RWPE2 (cell line): ENCODE measurements around the gene ARHGEF3.
A peak's percentile ranks its signal among the peaks of the same experiment; 100 is the strongest.

Experiments used
- ATAC-seq: fragments of 200-7000 bp; cut with Tn5 transposase; 3 replicates; pipeline ENCODE4 v1.9.1; 2021; ENCODE audit warnings: low read depth
- DNase-seq: peaks from one replicate; pipeline ENCODE4 v3.0.0-alpha.2; 2020; ENCODE audit warnings: low spot score
- H3K27ac ChIP-seq: fragments of 450-650 bp; 2 replicates; pipeline ENCODE4 v1.5.1; 2017; ENCODE audit warnings: mild to moderate bottlenecking; ENCODE audit not compliant: poor library complexity, severe bottlenecking
- H3K27me3 ChIP-seq: fragments of 250-450 bp; sonication (Bioruptor Pico); 2 replicates; pipeline ENCODE4 v1.5.1; 2021; ENCODE audit warnings: mild to moderate bottlenecking, moderate library complexity; ENCODE audit not compliant: insufficient read depth, poor library complexity, severe bottlenecking
- H3K36me3 ChIP-seq: fragments of 250-450 bp; sonication (Bioruptor Pico); 2 replicates; pipeline ENCODE4 v1.5.1; 2020; ENCODE audit warnings: low read depth, mild to moderate bottlenecking, moderate library complexity
- H3K4me1 ChIP-seq: fragments of 250-450 bp; sonication (Bioruptor Pico); 2 replicates; pipeline ENCODE4 v1.5.1; 2021; ENCODE audit warnings: mild to moderate bottlenecking, moderate library complexity; ENCODE audit not compliant: insufficient read depth, poor library complexity, severe bottlenecking
- H3K4me3 ChIP-seq: fragments of 250-450 bp; sonication (Bioruptor Pico); 2 replicates; pipeline ENCODE4 v1.5.1; 2021; ENCODE audit warnings: mild to moderate bottlenecking, moderate library complexity; ENCODE audit not compliant: severe bottlenecking
- H3K9me3 ChIP-seq: fragments of 250-450 bp; sonication (Bioruptor Pico); 2 replicates; pipeline ENCODE4 v1.5.1; 2021; ENCODE audit warnings: mild to moderate bottlenecking, moderate library complexity; ENCODE audit not compliant: severe bottlenecking
- TF ChIP-seq, protein P1 (sequence below): fragments of 450-650 bp; IDR thresholded peaks from one replicate; pipeline ENCODE4 v1.5.1; 2017; ENCODE audit warnings: mild to moderate bottlenecking, moderate library complexity; ENCODE audit not compliant: poor library complexity, severe bottlenecking

The ARHGEF3 gene

DNA sequence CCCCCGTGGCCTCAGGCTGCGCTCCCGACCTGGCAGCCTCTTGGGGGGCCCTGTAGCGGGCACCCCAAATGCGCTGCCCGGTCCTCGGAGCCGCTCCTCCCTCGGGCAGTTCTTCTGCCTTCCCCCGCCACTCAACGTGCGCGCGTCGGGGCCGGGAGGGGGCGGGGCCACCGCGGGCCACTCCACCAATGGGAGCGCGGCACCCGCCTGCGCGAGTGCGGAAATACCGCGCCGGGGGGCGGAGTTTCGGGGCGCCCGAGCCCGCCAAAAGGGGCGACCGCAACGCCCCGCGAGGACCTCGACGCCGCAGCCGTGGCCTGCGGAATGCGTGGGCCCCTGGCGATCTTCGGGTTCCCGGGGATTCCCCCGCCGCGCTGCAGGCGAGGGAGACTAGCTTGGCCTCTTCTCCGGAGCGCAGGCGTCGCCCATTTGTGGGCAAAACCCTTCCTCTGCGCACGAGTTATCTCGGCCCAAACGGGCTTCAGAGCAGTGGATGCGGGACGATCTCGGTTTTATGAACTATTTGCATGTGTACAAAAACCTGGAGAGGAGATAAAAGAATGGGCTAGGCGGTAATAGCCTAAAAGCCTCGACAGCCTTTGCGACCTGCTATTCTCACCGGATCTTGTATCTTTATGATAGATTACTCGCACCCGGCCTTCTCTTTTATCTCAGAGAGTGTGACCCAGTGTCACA, 118.5 kb downstream of the ARHGEF3 start, which contains the start of gene TASOR:
TASOR (minus strand) TSS at position 144 of the 696 bp plus-strand sequence. CDS start 259 bp downstream, outside the sequence.
- ATAC-seq, result peak; percentile 80
- peaks cover 32% of the 10 kb centered on the region for H3K4me1 ChIP-seq
- H3K4me3 ChIP-seq, result peak within 1 kb of the TSS; percentile 43
- TF ChIP-seq, protein P1, sequence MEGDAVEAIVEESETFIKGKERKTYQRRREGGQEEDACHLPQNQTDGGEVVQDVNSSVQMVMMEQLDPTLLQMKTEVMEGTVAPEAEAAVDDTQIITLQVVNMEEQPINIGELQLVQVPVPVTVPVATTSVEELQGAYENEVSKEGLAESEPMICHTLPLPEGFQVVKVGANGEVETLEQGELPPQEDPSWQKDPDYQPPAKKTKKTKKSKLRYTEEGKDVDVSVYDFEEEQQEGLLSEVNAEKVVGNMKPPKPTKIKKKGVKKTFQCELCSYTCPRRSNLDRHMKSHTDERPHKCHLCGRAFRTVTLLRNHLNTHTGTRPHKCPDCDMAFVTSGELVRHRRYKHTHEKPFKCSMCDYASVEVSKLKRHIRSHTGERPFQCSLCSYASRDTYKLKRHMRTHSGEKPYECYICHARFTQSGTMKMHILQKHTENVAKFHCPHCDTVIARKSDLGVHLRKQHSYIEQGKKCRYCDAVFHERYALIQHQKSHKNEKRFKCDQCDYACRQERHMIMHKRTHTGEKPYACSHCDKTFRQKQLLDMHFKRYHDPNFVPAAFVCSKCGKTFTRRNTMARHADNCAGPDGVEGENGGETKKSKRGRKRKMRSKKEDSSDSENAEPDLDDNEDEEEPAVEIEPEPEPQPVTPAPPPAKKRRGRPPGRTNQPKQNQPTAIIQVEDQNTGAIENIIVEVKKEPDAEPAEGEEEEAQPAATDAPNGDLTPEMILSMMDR, result no peak
- H3K9me3 ChIP-seq, result peaks cover 2% of the 10 kb centered on the region
- peak within 1 kb of the TSS; percentile 87 for H3K27ac ChIP-seq
- no peaks in the 10 kb centered on the region for H3K27me3 ChIP-seq
- peaks cover 31% of the 10 kb centered on the region for H3K36me3 ChIP-seq
- DNase-seq, result peak; percentile 74

- ATAC-seq, result peak; percentile 78
- Histone ChIP-seq H3K4me1 (peaks cover 32% of the 10 kb centered on the region), H3K27ac (peak overlapping the region; percentile 87), H3K27me3 (no peaks in the 10 kb centered on the region), H3K36me3 (peaks cover 31% of the 10 kb centered on the region), H3K4me3 (peak overlapping the region; percentile 43), H3K9me3 (peaks cover 2% of the 10 kb centered on the region)
- TF ChIP-seq, protein P1, result no peak
- peak; percentile 72 for DNase-seq
Observed at GRCh38 chr3:56682462-56683121, 119.2 kb downstream of the ARHGEF3 start.

GRCh38 chr3:56681984-56682461, 119.7 kb downstream of the ARHGEF3 start:
- TF ChIP-seq, protein P1, result no peak
- no peak for DNase-seq
- peaks cover 31% of the 10 kb centered on the region for H3K36me3 ChIP-seq
- H3K4me1 ChIP-seq, result peaks cover 32% of the 10 kb centered on the region
- H3K27ac ChIP-seq, result peak overlapping the region; percentile 87
- peak overlapping the region; percentile 43 for H3K4me3 ChIP-seq
- no peak; the same call in 1 of the 3 replicates for ATAC-seq
- peaks cover 2% of the 10 kb centered on the region for H3K9me3 ChIP-seq
- no peaks in the 10 kb centered on the region for H3K27me3 ChIP-seq

DNA sequence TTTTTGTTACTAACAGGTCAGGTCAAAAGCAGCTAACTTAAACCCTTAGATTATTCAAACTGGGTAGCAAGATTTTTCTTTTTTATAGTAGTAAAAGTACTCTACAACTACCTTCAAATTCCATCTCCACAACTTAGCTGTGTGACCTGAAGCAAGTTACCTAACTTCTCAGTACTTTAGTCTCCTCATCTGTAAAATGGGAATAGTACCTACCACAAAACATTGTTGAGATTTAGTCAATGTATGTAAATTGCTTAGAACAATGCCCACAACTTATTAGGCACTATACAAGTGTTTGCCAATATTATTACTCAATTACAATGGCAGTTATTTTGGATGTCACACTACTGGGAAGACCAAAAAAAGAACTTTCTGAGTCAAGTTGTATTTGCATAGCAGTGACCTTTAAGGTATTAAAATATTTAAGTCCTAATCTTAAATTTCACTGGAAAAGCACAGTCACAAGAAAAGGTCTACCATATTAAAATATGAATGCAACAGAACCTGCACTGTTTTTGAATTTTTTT, 121.6 kb downstream of the ARHGEF3 start:
- Histone ChIP-seq H3K27ac (no peak overlapping the region), H3K36me3 (peaks cover 31% of the 10 kb centered on the region), H3K9me3 (peaks cover 2% of the 10 kb centered on the region), H3K27me3 (no peaks in the 10 kb centered on the region), H3K4me1 (peaks cover 32% of the 10 kb centered on the region), H3K4me3 (no peak overlapping the region)
- no peak for DNase-seq
- TF ChIP-seq, protein P1, result no peak
- no peak for ATAC-seq
